ENCODE data around the gene DUSP28. TPM values are rescaled to one million over a fixed set of nuclear protein-coding genes. Genes with fewer than 3 reads are reported as not detected.

The DUSP28 gene
- total RNA-seq, 2 donors from 2014 or later = 1.4 to 2.8 TPM

DNA sequence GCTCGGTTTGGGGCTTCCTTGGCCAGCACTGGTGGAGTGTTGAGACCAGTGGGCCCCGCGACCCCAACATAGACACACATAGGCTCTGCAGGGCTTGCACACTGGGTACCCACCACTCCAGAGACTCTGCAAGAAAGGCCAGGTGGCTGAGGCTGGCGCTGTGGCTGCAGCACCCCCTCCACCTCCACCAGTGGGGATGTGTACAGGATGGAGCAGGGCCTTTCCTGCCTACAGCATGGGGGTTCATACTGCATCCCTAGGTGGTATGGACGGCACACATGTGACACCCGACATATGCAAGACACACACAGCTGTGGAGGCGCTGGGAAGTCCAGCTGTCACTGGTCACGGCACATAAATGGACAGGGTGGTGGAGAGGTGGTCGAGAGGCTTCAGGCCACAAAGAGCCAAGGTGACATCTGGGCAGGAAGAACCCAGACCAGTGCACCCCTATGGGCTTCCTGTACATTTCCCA is 9.4 kb downstream of the DUSP28 start:
- Histone ChIP-seq H3K4me3 (ENCODE audit: low read length) (peak overlapping the region; percentile 82), H3K36me3 (ENCODE audit: control insufficient read depth, insufficient read depth, low read length) (no peaks in the 10 kb centered on the region), H3K9me3 (ENCODE audit: control insufficient read depth, low read length) (no peaks in the 10 kb centered on the region), H3K4me1 (ENCODE audit: control insufficient read depth, insufficient read depth, low read length) (peaks cover 18% of the 10 kb centered on the region), H3K27me3 (ENCODE audit: control insufficient read depth, insufficient read depth, low read length, poor library complexity, severe bottlenecking) (peaks cover 11% of the 10 kb centered on the region), H3K9ac (ENCODE audit: extremely low read depth, low read length, poor library complexity, severe bottlenecking) (no peak overlapping the region), H3K27ac (ENCODE audit: low read depth, low read length) (no peak overlapping the region)
- Mint-ChIP-seq H3K4me3 (peak overlapping the region; percentile 63), H3K9me3 (no peaks in the 10 kb centered on the region), H3K27ac (no peak overlapping the region), H3K4me1 (peaks cover 10% of the 10 kb centered on the region), H3K36me3 (ENCODE audit: low read depth) (no peaks in the 10 kb centered on the region), H3K27me3 (ENCODE audit: insufficient read depth) (peaks cover 17% of the 10 kb centered on the region)
- TF ChIP-seq, protein P1, sequence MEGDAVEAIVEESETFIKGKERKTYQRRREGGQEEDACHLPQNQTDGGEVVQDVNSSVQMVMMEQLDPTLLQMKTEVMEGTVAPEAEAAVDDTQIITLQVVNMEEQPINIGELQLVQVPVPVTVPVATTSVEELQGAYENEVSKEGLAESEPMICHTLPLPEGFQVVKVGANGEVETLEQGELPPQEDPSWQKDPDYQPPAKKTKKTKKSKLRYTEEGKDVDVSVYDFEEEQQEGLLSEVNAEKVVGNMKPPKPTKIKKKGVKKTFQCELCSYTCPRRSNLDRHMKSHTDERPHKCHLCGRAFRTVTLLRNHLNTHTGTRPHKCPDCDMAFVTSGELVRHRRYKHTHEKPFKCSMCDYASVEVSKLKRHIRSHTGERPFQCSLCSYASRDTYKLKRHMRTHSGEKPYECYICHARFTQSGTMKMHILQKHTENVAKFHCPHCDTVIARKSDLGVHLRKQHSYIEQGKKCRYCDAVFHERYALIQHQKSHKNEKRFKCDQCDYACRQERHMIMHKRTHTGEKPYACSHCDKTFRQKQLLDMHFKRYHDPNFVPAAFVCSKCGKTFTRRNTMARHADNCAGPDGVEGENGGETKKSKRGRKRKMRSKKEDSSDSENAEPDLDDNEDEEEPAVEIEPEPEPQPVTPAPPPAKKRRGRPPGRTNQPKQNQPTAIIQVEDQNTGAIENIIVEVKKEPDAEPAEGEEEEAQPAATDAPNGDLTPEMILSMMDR (conservative IDR thresholded peaks at IDR 0.05) = no peak
- DNase-seq = no peak
- 87 to 95% methylated on average over 5 to 9 of the region's 9 CpGs for WGBS, 2 experiments (ENCODE audit: insufficient coverage in 1 of 2, insufficient read length in 1 of 2)

DNA sequence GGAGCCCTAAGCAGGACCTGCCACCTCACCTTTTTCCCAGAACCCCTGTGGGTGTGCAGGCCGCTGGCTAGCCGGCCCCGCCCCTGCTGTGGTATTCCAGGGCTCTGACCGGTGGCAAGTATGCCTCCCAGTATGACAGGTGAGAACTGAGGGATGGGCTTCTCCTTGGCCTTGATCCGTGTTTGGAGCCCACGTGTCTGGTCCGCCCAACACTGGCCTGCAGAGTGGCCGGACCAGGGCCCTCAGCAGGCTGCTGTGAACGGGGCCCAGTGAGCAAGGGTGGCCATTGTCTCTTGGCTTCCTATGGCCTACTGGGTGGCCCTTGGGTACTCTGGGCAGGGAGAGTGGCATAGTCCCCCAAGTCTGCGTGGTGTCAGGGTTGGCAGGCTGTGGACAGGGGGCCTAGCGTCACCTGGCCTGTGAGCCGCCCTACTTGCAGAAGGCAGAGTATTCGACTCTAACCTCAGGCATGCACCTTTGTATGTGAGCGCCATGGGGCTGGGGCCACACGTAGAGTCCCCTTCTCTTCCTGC is 9.9 kb downstream of the DUSP28 start:
- no peaks in the 10 kb centered on the region for H3K9me3 Mint-ChIP-seq
- Histone ChIP-seq H3K9me3 (ENCODE audit: control insufficient read depth, low read length) (no peaks in the 10 kb centered on the region), H3K36me3 (ENCODE audit: control insufficient read depth, insufficient read depth, low read length) (no peaks in the 10 kb centered on the region), H3K4me1 (ENCODE audit: control insufficient read depth, insufficient read depth, low read length) (peaks cover 18% of the 10 kb centered on the region), H3K4me3 (ENCODE audit: low read length) (no peak overlapping the region), H3K27ac (ENCODE audit: low read depth, low read length) (no peak overlapping the region), H3K9ac (ENCODE audit: extremely low read depth, low read length, poor library complexity, severe bottlenecking) (no peak overlapping the region), H3K27me3 (ENCODE audit: control insufficient read depth, insufficient read depth, low read length, poor library complexity, severe bottlenecking) (peaks cover 11% of the 10 kb centered on the region)
- peaks cover 10% of the 10 kb centered on the region for H3K4me1 Mint-ChIP-seq
- H3K4me3 Mint-ChIP-seq = peak overlapping the region; percentile 63
- H3K27me3 Mint-ChIP-seq (ENCODE audit: insufficient read depth) = peaks cover 17% of the 10 kb centered on the region
- H3K27ac Mint-ChIP-seq = no peak overlapping the region
- 92 to 94% methylated on average over 8 to 15 of the region's 15 CpGs for whole genome bisulfite sequencing, 2 experiments (ENCODE audit: insufficient coverage in 1 of 2, insufficient read length in 1 of 2)
- TF ChIP-seq, protein P1 (conservative IDR thresholded peaks at IDR 0.05) = no peak
- no peaks in the 10 kb centered on the region for H3K36me3 Mint-ChIP-seq (ENCODE audit: low read depth)
- no peak for DNase-seq

DNA sequence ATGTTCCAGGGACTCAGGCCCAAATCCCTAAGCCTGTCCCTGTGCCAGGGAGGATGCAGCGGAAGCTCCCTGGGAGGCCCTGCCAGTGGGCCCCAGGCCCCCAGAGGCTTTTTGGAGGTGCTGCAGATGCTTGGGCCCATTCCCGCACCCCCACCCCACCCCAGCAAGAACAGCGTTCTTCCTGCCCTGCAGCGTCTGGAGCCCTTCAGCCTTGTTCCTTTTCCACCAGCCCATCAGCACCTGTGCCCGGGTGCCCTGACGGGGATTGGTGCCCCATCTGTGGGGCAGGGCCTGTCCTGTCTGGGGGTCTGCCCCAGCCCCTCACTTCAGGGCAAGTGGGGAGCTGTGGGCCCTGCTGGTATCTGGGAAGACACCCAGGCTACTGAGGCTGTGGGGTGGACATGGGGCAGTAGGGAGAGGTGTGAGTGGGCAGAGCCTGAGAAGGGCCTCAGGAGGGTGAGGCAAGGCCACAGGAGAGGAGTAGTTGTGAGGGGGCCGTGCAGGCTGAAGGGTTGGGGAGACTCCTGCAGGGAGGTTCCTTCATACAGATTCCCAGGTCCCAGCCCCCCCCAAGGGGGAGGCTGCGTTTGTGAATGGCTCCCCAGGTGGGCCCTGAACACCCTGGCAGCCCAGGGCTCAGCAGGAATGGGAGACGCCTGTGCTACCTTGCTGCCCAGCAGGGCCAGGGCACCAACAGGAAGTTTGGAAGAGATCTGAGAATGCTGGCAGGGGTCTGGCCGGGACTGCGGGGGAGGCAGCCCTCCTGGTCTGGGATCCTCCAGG is 10.6 kb downstream of the DUSP28 start:
- no peak for DNase-seq
- Mint-ChIP-seq H3K27me3 (ENCODE audit: insufficient read depth) (peaks cover 17% of the 10 kb centered on the region), H3K4me3 (no peak overlapping the region), H3K9me3 (no peaks in the 10 kb centered on the region), H3K27ac (no peak overlapping the region), H3K4me1 (peaks cover 10% of the 10 kb centered on the region), H3K36me3 (ENCODE audit: low read depth) (no peaks in the 10 kb centered on the region)
- WGBS, 2 experiments (ENCODE audit: insufficient coverage in 1 of 2, insufficient read length in 1 of 2) = 92 to 97% methylated on average over 4 to 11 of the region's 11 CpGs
- Histone ChIP-seq H3K4me1 (ENCODE audit: control insufficient read depth, insufficient read depth, low read length) (peaks cover 18% of the 10 kb centered on the region), H3K9ac (ENCODE audit: extremely low read depth, low read length, poor library complexity, severe bottlenecking) (no peak overlapping the region), H3K36me3 (ENCODE audit: control insufficient read depth, insufficient read depth, low read length) (no peaks in the 10 kb centered on the region), H3K4me3 (ENCODE audit: low read length) (no peak overlapping the region), H3K27me3 (ENCODE audit: control insufficient read depth, insufficient read depth, low read length, poor library complexity, severe bottlenecking) (peaks cover 11% of the 10 kb centered on the region), H3K27ac (ENCODE audit: low read depth, low read length) (no peak overlapping the region), H3K9me3 (ENCODE audit: control insufficient read depth, low read length) (no peaks in the 10 kb centered on the region)
- TF ChIP-seq, protein P1 (conservative IDR thresholded peaks at IDR 0.05) = no peak

All from endodermal cell (in vitro differentiated cells).